ENCODE data around the gene ADAP1.

DNA sequence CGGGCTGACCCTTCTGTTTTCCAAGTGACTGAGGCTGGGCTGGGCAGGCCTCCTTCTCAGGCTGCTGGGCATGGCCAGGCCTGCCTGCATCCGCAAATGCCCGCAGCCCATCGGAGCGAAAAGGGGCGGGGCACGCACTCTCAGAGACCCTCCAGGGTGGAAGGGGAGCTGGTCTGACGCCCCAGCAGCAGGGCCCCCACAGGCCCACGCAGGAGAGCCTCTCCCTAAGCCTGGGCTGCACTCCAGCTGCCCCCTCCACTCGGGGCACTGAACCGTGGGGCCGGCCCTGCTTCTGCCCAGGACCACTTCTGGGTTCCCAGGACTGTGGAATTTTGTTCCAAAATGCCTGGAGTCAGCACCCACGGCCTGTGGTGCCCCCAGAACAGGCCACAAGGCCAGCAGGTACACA lies 9.3 kb downstream of the ADAP1 start:
- TF ChIP-seq YY1 (IDR thresholded peaks at IDR 0.05; ENCODE audit: insufficient read depth, insufficient read length) (no peak), ZNF274 (IDR thresholded peaks at IDR 0.05; ENCODE audit: low read depth, low read length) (no peak)

Measured in NT2/D1 (cell line).